IMR-90 (cell line): ENCODE measurements around the gene MRC2. TPM values are rescaled to one million over a fixed set of nuclear protein-coding genes. Genes with fewer than 3 reads are reported as not detected.

Experiments used
- ATAC-seq: fragments of 200-7000 bp; cut with Tn5 transposase; 2 replicates; pipeline ENCODE4 v1.9.1; 2020; ENCODE audit warnings: low read depth, mild to moderate bottlenecking, moderate library complexity
- BruUV-seq: library from RNA; stranded (reverse); fragments of 400-500 nt; replicated peaks from 2 replicates; lab custom pipeline; 2021; lab: Mats Ljungman, UMichigan
- CTCF ChIA-PET: fragments of 300-600 bp; formaldehyde crosslinking; extraction: SDS; loops from one replicate; lab custom pipeline; 2021; ENCODE audit warnings: antibody characterized with exemption; lab: Yijun Ruan, JAX
- POLR2A ChIA-PET: fragments of 300-600 bp; sonication (Branson Sonifier 250); formaldehyde crosslinking; loops from one replicate; lab custom pipeline; 2022; ENCODE audit warnings: antibody characterized with exemption; ENCODE audit not compliant: unreplicated experiment; lab: Charles Lee
- DNase-seq: peaks from one replicate; pipeline ENCODE4 v3.0.0; 2013
- H2AFZ ChIP-seq: replicated peaks from 2 replicates; pipeline ENCODE3; 2013; ENCODE audit warnings: low read length, mild to moderate bottlenecking; ENCODE audit not compliant: poor library complexity
- H2AK5ac ChIP-seq: 2 replicates; pipeline ENCODE4 v1.6.1; 2013; ENCODE audit warnings: low read depth, low read length, inconsistent platforms
- H2AK9ac ChIP-seq: replicated peaks from 2 replicates; pipeline ENCODE3; 2013; ENCODE audit warnings: mild to moderate bottlenecking, low read depth, low read length, moderate library complexity; ENCODE audit not compliant: poor library complexity
- H2BK120ac ChIP-seq: 2 replicates; pipeline ENCODE4 v1.6.1; 2013; ENCODE audit warnings: low read depth, low read length, inconsistent platforms
- H2BK15ac ChIP-seq: 3 replicates; pipeline ENCODE4 v1.6.1; 2013; ENCODE audit warnings: low read depth, low read length, inconsistent platforms
- H2BK20ac ChIP-seq: 2 replicates; pipeline ENCODE4 v1.6.1; 2013; ENCODE audit warnings: low read depth, mild to moderate bottlenecking, inconsistent platforms, low read length, moderate library complexity
- H2BK5ac ChIP-seq: 2 replicates; pipeline ENCODE4 v1.6.1; 2013; ENCODE audit warnings: mild to moderate bottlenecking, low read depth, low read length, inconsistent platforms; ENCODE audit not compliant: poor library complexity, severe bottlenecking
- H3K14ac ChIP-seq: replicated peaks from 2 replicates; pipeline ENCODE4 v1.6.1; 2013; ENCODE audit warnings: low read depth, low read length, inconsistent platforms
- H3K18ac ChIP-seq: 2 replicates; pipeline ENCODE4 v1.6.1; 2013; ENCODE audit warnings: low read depth, low read length, control low read depth
- H3K23ac ChIP-seq: 2 replicates; pipeline ENCODE4 v1.6.1; 2013; ENCODE audit warnings: low read depth, low read length, inconsistent platforms
- H3K27ac ChIP-seq: 2 replicates; pipeline ENCODE4 v1.5.1; 2013; ENCODE audit warnings: mild to moderate bottlenecking, control low read depth, low read length; ENCODE audit not compliant: insufficient read depth
- H3K27me3 ChIP-seq: 2 replicates; pipeline ENCODE4 v1.6.1; 2013; ENCODE audit warnings: low read length; ENCODE audit not compliant: control insufficient read depth, insufficient read depth
- H3K36me3 ChIP-seq: 2 replicates; pipeline ENCODE4 v1.6.1; 2013; ENCODE audit warnings: low read length, mixed read lengths; ENCODE audit not compliant: control insufficient read depth, insufficient read depth
- H3K4ac ChIP-seq: 2 replicates; pipeline ENCODE4 v1.6.1; 2013; ENCODE audit warnings: low read depth, low read length, inconsistent platforms
- H3K4me1 ChIP-seq: 2 replicates; pipeline ENCODE4 v1.6.1; 2013; ENCODE audit warnings: low read length, mixed read lengths; ENCODE audit not compliant: control insufficient read depth, insufficient read depth
- H3K4me2 ChIP-seq: 2 replicates; pipeline ENCODE4 v1.6.1; 2013; ENCODE audit warnings: low read depth, mild to moderate bottlenecking, control low read depth, low read length, moderate library complexity
- H3K4me3 ChIP-seq: 2 replicates; pipeline ENCODE4 v1.5.1; 2013; ENCODE audit warnings: low read depth, mild to moderate bottlenecking, control low read depth, low read length, moderate library complexity; ENCODE audit not compliant: insufficient read depth
- H3K56ac ChIP-seq: 2 replicates; pipeline ENCODE4 v1.6.1; 2013; ENCODE audit warnings: low read length, inconsistent platforms; ENCODE audit not compliant: insufficient read depth; ENCODE audit errors: extremely low read depth
- H3K79me1 ChIP-seq, 2 experiments: 2 replicates each; pipeline ENCODE4 v1.6.1; 2013; ENCODE audit warnings: low read length in 2 of 2, inconsistent platforms in 1 of 2, low read depth in 1 of 2
- H3K9ac ChIP-seq: 2 replicates; pipeline ENCODE4 v1.6.1; 2013; ENCODE audit warnings: low read depth, low read length, control low read depth
- H3K9me1 ChIP-seq: 2 replicates; pipeline ENCODE4 v1.6.1; 2013; ENCODE audit warnings: low read length, inconsistent platforms; ENCODE audit not compliant: insufficient read depth
- H3K9me3 ChIP-seq: 2 replicates; pipeline ENCODE4 v1.6.1; 2013; ENCODE audit warnings: low read length; ENCODE audit not compliant: control insufficient read depth, insufficient read depth
- H4K20me1 ChIP-seq: 2 replicates; pipeline ENCODE4 v1.6.1; 2013; ENCODE audit warnings: low read length, inconsistent platforms; ENCODE audit not compliant: insufficient read depth
- H4K5ac ChIP-seq: 2 replicates; pipeline ENCODE4 v1.6.1; 2013; ENCODE audit warnings: mild to moderate bottlenecking, low read depth, low read length, control low read depth
- H4K8ac ChIP-seq, 2 experiments: 2 replicates each; pipeline ENCODE4 v1.6.1; 2013; ENCODE audit warnings: low read depth in 2 of 2, low read length in 2 of 2, control low read depth in 1 of 2, inconsistent platforms in 1 of 2
- H4K91ac ChIP-seq: 2 replicates; pipeline ENCODE4 v1.6.1; 2013; ENCODE audit warnings: low read depth, low read length, inconsistent platforms; ENCODE audit not compliant: insufficient read depth
- SMC3 ChIP-seq: fragments of 150-350 bp; IDR thresholded peaks from 2 replicates; pipeline ENCODE4 v1.6.1; 2016; ENCODE audit warnings: low read depth, mild to moderate bottlenecking, antibody characterized with exemption, low read length, moderate library complexity
- WGBS, 2 experiments: methylation state at CpG; one replicate each; pipeline versions ENCODE4 v1.1.5 to v1.1.7; 2013; ENCODE audit warnings: missing lambda C conversion rate in 2 of 2; ENCODE audit not compliant: insufficient read length in 1 of 2; ENCODE audit errors: extremely low coverage in 2 of 2; 5-methylcytosine and 5-hydroxymethylcytosine counted together
- dilution Hi-C: fragments of 300-500 bp; cut with HindIII; formaldehyde crosslinking; loops from one replicate; pipeline ENCODE4 v1.14.3; 2018; ENCODE audit warnings: low sequenced_read_pairs; ENCODE audit not compliant: unreplicated experiment
- in situ Hi-C: fragments of 300-500 bp; cut with MboI; formaldehyde crosslinking; loops from 3 replicates; pipeline ENCODE4 v1.14.3; 2019; ENCODE audit warnings: low sequenced_read_pairs, inconsistent platforms, mixed read lengths
- intact Hi-C: fragments of 100-400 bp; cut with micrococcal nuclease; formaldehyde crosslinking; loops from 2 replicates; pipeline ENCODE4 v1.10.0; 2022
- polyA plus RNA-seq, 3 experiments: library from polyadenylated mRNA; depleted of rRNA; stranded (reverse); fragments of >200 nt; gene quantifications; 2 replicates each; pipeline ENCODE4 v1.2.3, GENCODE V29; 2012; ENCODE audit warnings: low replicate concordance in 1 of 3
- total RNA-seq: library from RNA; depleted of rRNA; stranded (reverse); fragments of >200 nt; gene quantifications from 2 replicates; pipeline ENCODE4 v1.2.3, GENCODE V29; 2012

MRC2 gene
- total and polyA plus RNA-seq, 2 of the 4 experiments (the other 2 are of a cell fraction) = 39.3 to 137 TPM

GRCh38 chr17:62673614-62674362 lies 46.3 kb downstream of the MRC2 start:
- Histone ChIP-seq H2AFZ (no peak overlapping the region), H3K27me3 (no peaks in the 10 kb centered on the region), H3K18ac (no peak overlapping the region), H3K9me1 (no peaks in the 10 kb centered on the region), H2BK5ac (no peak overlapping the region), H3K27ac (no peak overlapping the region), H3K36me3 (peaks cover 82% of the 10 kb centered on the region), H2BK20ac (no peak overlapping the region), H4K91ac (no peak overlapping the region), H3K79me1 (peaks cover 9 to 44% of the 10 kb centered on the region in 2 experiments), H4K8ac (no peak overlapping the region), H3K9me3 (no peaks in the 10 kb centered on the region), H2BK120ac (no peak overlapping the region), H3K56ac (no peak overlapping the region), H4K5ac (no peak overlapping the region), H3K4me3 (no peak overlapping the region), H2BK15ac (no peak overlapping the region), H2AK5ac (no peak overlapping the region), H3K9ac (no peak overlapping the region), H3K23ac (no peak overlapping the region), H3K4me1 (no peaks in the 10 kb centered on the region), H4K20me1 (peaks cover 11% of the 10 kb centered on the region), H3K4me2 (no peak overlapping the region), H3K14ac (no peak overlapping the region), H2AK9ac (no peak overlapping the region), H3K4ac (no peak overlapping the region)
- CTCF ChIA-PET = no interaction called here
- DNase-seq = no peak
- 92% methylated on average over 5 of the region's 20 CpGs; no CpG with 5 or more reads in 1 of the 2 experiments for WGBS, 2 experiments
- no TSS peak for BruUV-seq
- no peak for ATAC-seq
- intact Hi-C loops (no loop called here), dilution Hi-C loops (no loop called here), in situ Hi-C loops (no loop called here)
- POLR2A ChIA-PET = no interaction called here
- TF ChIP-seq SMC3 = no peak
